Stomach smooth muscle (tissue), 2 donors: ENCODE results near the gene TMEM108.

Source experiments
- H3K27ac ChIP-seq: one replicate; pipeline ENCODE4 v1.7.0; 2013; ENCODE audit warnings: mild to moderate bottlenecking, low read length, inconsistent platforms
- H3K27me3 ChIP-seq, 2 donors: one replicate each; pipeline ENCODE4 v1.7.0; 2013; ENCODE audit warnings: low read length in 2 of 2; ENCODE audit not compliant: insufficient read depth in 2 of 2, control insufficient read depth in 1 of 2
- H3K36me3 ChIP-seq, 2 donors: one replicate each; pipeline ENCODE4 v1.7.0; 2013; ENCODE audit warnings: low read length in 2 of 2; ENCODE audit not compliant: control insufficient read depth in 2 of 2, insufficient read depth in 2 of 2
- H3K4me1 ChIP-seq: one replicate; pipeline ENCODE4 v1.7.0; 2013; ENCODE audit warnings: low read length; ENCODE audit not compliant: control insufficient read depth, insufficient read depth
- H3K4me3 ChIP-seq, 2 donors: one replicate each; pipeline ENCODE4 v1.7.0; 2013; ENCODE audit warnings: low read length in 2 of 2
- H3K9ac ChIP-seq, 2 donors: one replicate each; pipeline ENCODE4 v1.7.0; 2013; ENCODE audit warnings: low read length in 2 of 2, mild to moderate bottlenecking in 1 of 2
- H3K9me3 ChIP-seq, 2 donors: one replicate each; pipeline ENCODE4 v1.7.0; 2013; ENCODE audit warnings: low read length in 2 of 2; ENCODE audit not compliant: control insufficient read depth in 2 of 2
- donor health status: healthy.
- donor health status: Pancreatic carcinoma.

TMEM108 gene

DNA sequence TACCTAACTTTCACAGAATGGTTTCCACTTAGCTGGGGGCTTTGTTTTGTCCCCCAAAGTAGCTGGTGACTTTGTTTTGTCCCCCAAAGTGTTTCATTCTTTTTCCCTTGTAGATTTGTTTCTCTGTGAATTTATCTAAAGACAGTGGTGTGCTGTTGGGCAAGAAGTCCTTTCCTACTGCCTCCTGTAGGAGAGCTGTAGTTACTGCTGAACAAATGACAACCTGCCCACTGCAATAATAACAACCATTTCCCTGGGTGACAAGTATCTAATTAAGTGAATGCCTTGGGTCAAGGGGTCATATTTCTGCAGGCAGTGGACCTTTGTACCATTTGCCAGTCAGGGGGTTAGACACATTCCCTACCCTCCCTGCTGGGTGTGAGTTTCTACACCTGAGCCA, 236.3 kb downstream of the TMEM108 start:
- Histone ChIP-seq H3K4me3 (no peak overlapping the region), H3K9me3 (no peaks in the 10 kb centered on the region), H3K9ac (no peak overlapping the region), H3K27me3 (no peaks in the 10 kb centered on the region), H3K36me3 (no peaks in the 10 kb centered on the region), H3K27ac (no peak overlapping the region), H3K4me1 (no peaks in the 10 kb centered on the region)

GRCh38 chr3:133276594-133276993, 238.4 kb downstream of the TMEM108 start:
- Histone ChIP-seq H3K4me3 (no peak overlapping the region), H3K36me3 (no peaks in the 10 kb centered on the region), H3K9me3 (no peaks in the 10 kb centered on the region), H3K27ac (no peak overlapping the region), H3K9ac (no peak overlapping the region), H3K27me3 (no peaks in the 10 kb centered on the region), H3K4me1 (no peaks in the 10 kb centered on the region)

- no peaks in the 10 kb centered on the region for H3K9me3 ChIP-seq
- no peak overlapping the region for H3K27ac ChIP-seq
- H3K4me3 ChIP-seq: no peak overlapping the region
- no peak overlapping the region for H3K9ac ChIP-seq
- no peaks in the 10 kb centered on the region for H3K36me3 ChIP-seq
- no peaks in the 10 kb centered on the region for H3K27me3 ChIP-seq
- H3K4me1 ChIP-seq: no peaks in the 10 kb centered on the region
These were observed 239.6 kb downstream of the TMEM108 start for GRCh38 chr3:133277813-133278212.

DNA sequence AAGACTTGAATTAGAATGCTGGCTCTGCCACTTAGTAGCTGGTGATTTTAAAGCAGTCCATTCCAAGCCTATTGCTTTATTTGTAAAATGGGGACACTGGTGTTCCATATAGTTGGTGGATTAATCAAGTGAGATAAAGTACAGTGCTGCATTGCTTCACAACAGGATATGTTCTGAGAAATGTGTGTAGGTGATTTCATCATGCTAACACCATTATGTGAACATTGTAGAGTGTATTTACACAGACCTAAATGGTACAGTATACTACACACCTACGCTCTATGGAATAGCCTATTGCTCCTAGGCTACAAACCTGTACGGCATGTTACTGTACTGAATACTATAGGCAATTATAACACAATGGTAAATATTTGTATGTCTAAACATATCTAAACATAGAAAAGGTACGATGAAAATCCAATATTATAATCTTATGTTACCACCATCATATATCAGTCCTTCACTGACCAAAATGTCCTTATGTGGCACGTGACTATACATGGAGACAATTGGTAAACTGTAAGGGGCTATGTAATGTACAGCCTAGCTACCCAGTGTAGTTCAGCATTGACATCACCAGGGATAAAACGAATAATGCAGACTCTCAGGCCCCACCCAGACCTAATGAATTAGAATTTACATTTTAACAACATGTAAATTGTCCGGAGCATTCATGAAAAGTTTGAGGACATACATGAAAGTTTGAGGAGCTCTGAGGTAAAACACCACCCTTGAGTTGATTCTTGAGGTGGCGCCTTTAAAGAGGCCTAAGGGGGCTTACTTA, 240.3 kb downstream of the TMEM108 start:
- Histone ChIP-seq H3K9me3 (no peaks in the 10 kb centered on the region), H3K27me3 (no peaks in the 10 kb centered on the region), H3K27ac (no peak overlapping the region), H3K9ac (no peak overlapping the region), H3K4me1 (no peaks in the 10 kb centered on the region), H3K4me3 (no peak overlapping the region), H3K36me3 (no peaks in the 10 kb centered on the region)

DNA sequence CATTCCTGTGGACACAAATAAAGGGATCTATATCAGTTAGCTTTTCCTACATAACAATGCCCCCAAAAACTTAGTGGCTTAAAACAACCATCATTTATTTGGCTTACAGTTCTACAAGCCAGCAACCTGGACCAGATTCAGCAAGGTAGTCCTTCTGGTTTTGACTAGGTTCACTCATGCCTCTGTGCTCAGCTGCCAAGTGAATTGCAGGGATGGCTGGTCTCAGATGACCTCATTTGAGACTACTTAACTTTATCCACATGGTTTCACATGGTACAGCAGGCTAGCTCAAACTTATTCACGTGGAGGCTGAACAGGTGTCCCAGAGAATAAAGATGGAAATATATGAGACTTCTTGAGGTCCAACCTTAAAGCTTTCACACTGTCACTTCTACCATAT, 242.4 kb downstream of the TMEM108 start:
- H3K27ac ChIP-seq: no peak overlapping the region
- peaks cover 0 to 2% of the 10 kb centered on the region in 2 donors for H3K27me3 ChIP-seq
- no peak overlapping the region for H3K9ac ChIP-seq
- H3K4me3 ChIP-seq: no peak overlapping the region
- no peaks in the 10 kb centered on the region for H3K9me3 ChIP-seq
- H3K36me3 ChIP-seq: no peaks in the 10 kb centered on the region
- H3K4me1 ChIP-seq: no peaks in the 10 kb centered on the region

GRCh38 chr3:133282236-133282635, 244.0 kb downstream of the TMEM108 start:
- Histone ChIP-seq H3K4me3 (no peak overlapping the region), H3K36me3 (no peaks in the 10 kb centered on the region), H3K4me1 (no peaks in the 10 kb centered on the region), H3K9me3 (no peaks in the 10 kb centered on the region), H3K27me3 (peaks cover 0 to 2% of the 10 kb centered on the region in 2 donors), H3K9ac (no peak overlapping the region), H3K27ac (no peak overlapping the region)

- no peaks in the 10 kb centered on the region for H3K9me3 ChIP-seq
- H3K4me1 ChIP-seq: no peaks in the 10 kb centered on the region
- no peak overlapping the region for H3K4me3 ChIP-seq
- H3K36me3 ChIP-seq: no peaks in the 10 kb centered on the region
- H3K9ac ChIP-seq: no peak overlapping the region
- no peak overlapping the region for H3K27ac ChIP-seq
- peaks cover 0 to 2% of the 10 kb centered on the region in 2 donors for H3K27me3 ChIP-seq
These were observed 246.0 kb downstream of the TMEM108 start for GRCh38 chr3:133283958-133284807.

- Histone ChIP-seq H3K27ac (no peak overlapping the region), H3K4me1 (no peaks in the 10 kb centered on the region), H3K36me3 (no peaks in the 10 kb centered on the region), H3K4me3 (no peak overlapping the region), H3K9me3 (no peaks in the 10 kb centered on the region), H3K27me3 (no peaks in the 10 kb centered on the region), H3K9ac (no peak overlapping the region)
These were observed 251.1 kb downstream of the TMEM108 start for GRCh38 chr3:133289322-133289721.

DNA sequence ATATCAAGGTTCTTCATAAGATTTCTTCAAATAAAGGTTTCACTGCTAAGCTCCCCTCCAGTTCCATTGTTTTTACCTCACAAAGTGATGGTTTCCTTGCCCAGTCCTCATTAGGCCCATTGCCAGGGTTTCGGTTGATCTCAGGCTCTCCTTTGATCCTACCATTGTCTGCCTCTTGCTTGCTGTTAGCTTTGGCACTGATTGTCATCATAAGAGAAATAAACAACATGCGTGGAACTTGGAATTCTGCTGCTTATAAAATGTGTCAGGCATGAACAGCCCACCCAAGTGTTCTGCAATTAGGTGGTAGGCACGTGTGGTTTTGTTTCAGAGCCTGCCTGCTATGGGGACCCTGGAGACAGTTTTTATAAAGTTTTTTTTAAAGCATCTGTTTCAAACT, 254.1 kb downstream of the TMEM108 start:
- no peaks in the 10 kb centered on the region for H3K27me3 ChIP-seq
- no peaks in the 10 kb centered on the region for H3K9me3 ChIP-seq
- no peaks in the 10 kb centered on the region for H3K4me1 ChIP-seq
- H3K9ac ChIP-seq: no peak overlapping the region
- no peaks in the 10 kb centered on the region for H3K36me3 ChIP-seq
- no peak overlapping the region for H3K4me3 ChIP-seq
- no peak overlapping the region for H3K27ac ChIP-seq

- Histone ChIP-seq H3K9ac (no peak overlapping the region), H3K4me3 (no peak overlapping the region)
These were observed 255.4 kb downstream of the TMEM108 start for GRCh38 chr3:133293397-133294110.

More at GRCh38 chr3:133293397-133294110, 255.4 kb downstream of the TMEM108 start:
- no peaks in the 10 kb centered on the region for H3K36me3 ChIP-seq
- H3K27me3 ChIP-seq: no peaks in the 10 kb centered on the region
- H3K4me1 ChIP-seq: no peaks in the 10 kb centered on the region
- H3K9me3 ChIP-seq: no peaks in the 10 kb centered on the region
- no peak overlapping the region for H3K27ac ChIP-seq
